SIG-M5 treated with dmso at 0.1 percent for 504 hours (cell line): ENCODE data around the gene TDRD5.
A peak's percentile ranks its signal among the peaks of the same experiment; 100 is the strongest.

Experiments used
- DNase-seq: peaks from one replicate; lab custom pipeline; 2025; ENCODE audit not compliant: unreplicated experiment; lab: John Stamatoyannopoulos, UW

Gene TDRD5

GRCh38 chr1:179591592-179592580, at the start of gene TDRD5:
TSS of gene TDRD5 (plus strand) at chr1:179591832. CDS start at chr1:179592616, 784 bp downstream.
- DNase-seq = peak; percentile 13

GRCh38 chr1:179545321-179545720, 46.3 kb upstream of the TDRD5 start:
- no peak for DNase-seq

- no peak for DNase-seq
Measured at GRCh38 chr1:179547021-179547535, 44.6 kb upstream of the TDRD5 start.

GRCh38 chr1:179548666-179549367, 42.8 kb upstream of the TDRD5 start:
- DNase-seq = no peak

GRCh38 chr1:179549368-179549700, 42.3 kb upstream of the TDRD5 start:
- peak; percentile 49 for DNase-seq

GRCh38 chr1:179550746-179551682, 40.6 kb upstream of the TDRD5 start:
- peak; percentile 90 for DNase-seq

GRCh38 chr1:179554427-179554826, 37.2 kb upstream of the TDRD5 start:
- no peak for DNase-seq

GRCh38 chr1:179558078-179558477, 33.6 kb upstream of the TDRD5 start:
- no peak for DNase-seq

GRCh38 chr1:179575497-179576314, 15.9 kb upstream of the TDRD5 start, which contains the start of gene NPHS2:
TSS of gene NPHS2 (minus strand) at chr1:179575948. CDS start at chr1:179575864, 84 bp downstream.
- no peak for DNase-seq

GRCh38 chr1:179576509-179576908, 15.1 kb upstream of the TDRD5 start:
- DNase-seq = no peak

GRCh38 chr1:179583771-179584320, 7.8 kb upstream of the TDRD5 start:
- DNase-seq = no peak

GRCh38 chr1:179586107-179586823, 5.4 kb upstream of the TDRD5 start:
- peak; percentile 4 for DNase-seq

- DNase-seq = no peak
Measured at GRCh38 chr1:179587336-179587735, 4.3 kb upstream of the TDRD5 start.

GRCh38 chr1:179588425-179589024, 3.1 kb upstream of the TDRD5 start:
- no peak for DNase-seq

- no peak for DNase-seq
Measured at GRCh38 chr1:179589509-179589908, 2.1 kb upstream of the TDRD5 start.

- DNase-seq = no peak
Measured at GRCh38 chr1:179590671-179591070, 961 bp upstream of the TDRD5 start.

GRCh38 chr1:179591253-179591591, 410 bp upstream of the TDRD5 start:
- DNase-seq = no peak

- peak; percentile 78 for DNase-seq
Measured at GRCh38 chr1:179598631-179599030, 7.0 kb downstream of the TDRD5 start.
